ENCODE measurements around the gene PLEKHO2. TPM values are rescaled to one million over a fixed set of nuclear protein-coding genes. Genes with fewer than 3 reads are reported as not detected.

PLEKHO2 gene
- total and polyA plus RNA-seq, 2 of the 8 experiments (the other 6 are each of a cell fraction or from before 2014, with no cell fraction given), result 16.9 to 20.1 TPM

GRCh38 chr15:64878705-64879104, 37.0 kb downstream of the PLEKHO2 start:
- no peak overlapping the region for H4K5ac ChIP-seq (ENCODE audit: insufficient read length, low read depth, low read length)
- no peak overlapping the region for H3K4ac ChIP-seq (replicated peaks; ENCODE audit: insufficient read length, low read depth, low read length)
- H3K56ac ChIP-seq (replicated peaks; ENCODE audit: insufficient read length, low read depth, low read length), result no peak overlapping the region
- no peak overlapping the region for H3K4me3 ChIP-seq (ENCODE audit: extremely low read depth in 1 of 4, insufficient read depth in 2 of 4, low read depth in 3 of 4, low read length in 4 of 4)
- H3K14ac ChIP-seq (ENCODE audit: insufficient read length), result no peak overlapping the region
- DNase-seq (ENCODE audit: low read depth in 1 of 2, low spot score in 2 of 2), result no peak
- H3K4me2 ChIP-seq (ENCODE audit: insufficient read depth in 1 of 2, low read depth in 2 of 2, low read length in 2 of 2), result no peak overlapping the region
- H4K91ac ChIP-seq (replicated peaks; ENCODE audit: insufficient read length, low read length), result no peak overlapping the region
- no peaks in the 10 kb centered on the region for H3K36me3 ChIP-seq (ENCODE audit: control insufficient read depth in 2 of 4, insufficient read depth in 4 of 4, low read length in 3 of 4)
- no peak overlapping the region for H2AFZ ChIP-seq (ENCODE audit: low read length)
- H3K9ac ChIP-seq (replicated peaks in 1 of 4; ENCODE audit: extremely low read depth in 1 of 4, low read depth in 3 of 4, low read length in 3 of 4), result no peak overlapping the region
- H2BK12ac ChIP-seq (ENCODE audit: low read depth, low read length), result no peak overlapping the region
- no peak overlapping the region for H2BK120ac ChIP-seq (replicated peaks; ENCODE audit: low read depth, low read length)
- H3K18ac ChIP-seq (ENCODE audit: extremely low read depth, low read length), result no peak overlapping the region
- no peaks in the 10 kb centered on the region for H3K9me3 ChIP-seq (ENCODE audit: insufficient read depth in 2 of 2, low read depth in 1 of 2, low read length in 1 of 2)
- no peak overlapping the region for H3K27ac ChIP-seq (ENCODE audit: low read depth, low read length)
- no peak overlapping the region for H4K8ac ChIP-seq (ENCODE audit: extremely low read depth, insufficient read depth, low read length)
- H2AK5ac ChIP-seq (ENCODE audit: low read depth, low read length), result no peak overlapping the region
- H3K4me1 ChIP-seq (replicated peaks in 1 of 4; ENCODE audit: control insufficient read depth in 3 of 4, insufficient read depth in 4 of 4, low read length in 3 of 4), result peaks cover 6 to 17% (median 10%) of the 10 kb centered on the region in 4 experiments
- ChIA-PET CTCF (ENCODE audit: partially characterized antibody) (interaction anchor here (0.6 to 1.9 kb wide), 3 partner anchors 10 to 213 kb away, joined by 3 to 6 read pairs (median 4); no protein-coding TSS in a partner anchor), POLR2A (ENCODE audit: partially characterized antibody) (interaction anchor here (1.0 to 1.5 kb wide), 3 partner anchors 13 to 173 kb away, joined by 3 to 4 read pairs (median 3); no protein-coding TSS in a partner anchor)
- H3K79me2 ChIP-seq (ENCODE audit: control insufficient read depth in 1 of 2, insufficient read depth in 2 of 2, low read length in 2 of 2), result no peaks in the 10 kb centered on the region
- H4K20me1 ChIP-seq (replicated peaks in 1 of 2; ENCODE audit: control insufficient read depth in 1 of 2, insufficient read depth in 2 of 2, low read length in 2 of 2), result no peaks in the 10 kb centered on the region
- H2BK20ac ChIP-seq (ENCODE audit: low read length), result no peak overlapping the region
- no peak overlapping the region for H2BK5ac ChIP-seq (ENCODE audit: low read depth, low read length)
- FAIRE-seq, result no peak
- no peaks in the 10 kb centered on the region for H3K23me2 ChIP-seq (ENCODE audit: low read depth, low read length)
- no peak overlapping the region for H2BK15ac ChIP-seq (ENCODE audit: low read length)
- WGBS, 2 experiments (ENCODE audit: extremely low coverage in 1 of 2, insufficient coverage in 1 of 2, insufficient read length in 1 of 2, insufficient replicate concordance in 2 of 2, low coverage in 1 of 2, low lambda C conversion rate in 2 of 2, missing lambda C conversion rate in 1 of 2), result 79% methylated on average over 8 of the region's 8 CpGs; no CpG with 5 or more reads in 1 of the 2 experiments
- H3K27me3 ChIP-seq (replicated peaks in 1 of 4; ENCODE audit: control insufficient read depth in 3 of 4, extremely low read depth in 1 of 4, insufficient read depth in 3 of 4, low read length in 3 of 4), result no peaks in the 10 kb centered on the region
- no peak overlapping the region for H3K23ac ChIP-seq (ENCODE audit: insufficient read length)
- H3K79me1 ChIP-seq (ENCODE audit: low read depth, low read length), result no peaks in the 10 kb centered on the region
- TF ChIP-seq EZH2 (IDR thresholded peaks at IDR 0.05; ENCODE audit: low read depth, low read length, severe bottlenecking) (no peak), CHD2 (IDR thresholded peaks at IDR 0.05; ENCODE audit: low read length) (no peak), ASH2L (IDR thresholded peaks at IDR 0.05; ENCODE audit: low read length) (no peak), TBP (IDR thresholded peaks at IDR 0.05; ENCODE audit: low read depth, low read length) (no peak), BCL11A (IDR thresholded peaks at IDR 0.05; ENCODE audit: low read depth in 2 of 2, low read length in 2 of 2) (no peak), SRF (IDR thresholded peaks at IDR 0.05; ENCODE audit: low read depth, low read length) (no peak), YY1 (IDR thresholded peaks at IDR 0.05; ENCODE audit: low read depth, low read length) (no peak), RBBP5 (IDR thresholded peaks at IDR 0.05; ENCODE audit: borderline replicate concordance, low read depth, low read length) (no peak), POLR2AphosphoS5 (IDR thresholded peaks at IDR 0.05; ENCODE audit: low read depth, low read length) (no peak), CEBPB (IDR thresholded peaks at IDR 0.05; ENCODE audit: low read depth, low read length) (no peak)
- TF ChIP-seq, protein P1, sequence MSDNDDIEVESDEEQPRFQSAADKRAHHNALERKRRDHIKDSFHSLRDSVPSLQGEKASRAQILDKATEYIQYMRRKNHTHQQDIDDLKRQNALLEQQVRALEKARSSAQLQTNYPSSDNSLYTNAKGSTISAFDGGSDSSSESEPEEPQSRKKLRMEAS (IDR thresholded peaks at IDR 0.05), result no peak
- TF ChIP-seq, protein P2, sequence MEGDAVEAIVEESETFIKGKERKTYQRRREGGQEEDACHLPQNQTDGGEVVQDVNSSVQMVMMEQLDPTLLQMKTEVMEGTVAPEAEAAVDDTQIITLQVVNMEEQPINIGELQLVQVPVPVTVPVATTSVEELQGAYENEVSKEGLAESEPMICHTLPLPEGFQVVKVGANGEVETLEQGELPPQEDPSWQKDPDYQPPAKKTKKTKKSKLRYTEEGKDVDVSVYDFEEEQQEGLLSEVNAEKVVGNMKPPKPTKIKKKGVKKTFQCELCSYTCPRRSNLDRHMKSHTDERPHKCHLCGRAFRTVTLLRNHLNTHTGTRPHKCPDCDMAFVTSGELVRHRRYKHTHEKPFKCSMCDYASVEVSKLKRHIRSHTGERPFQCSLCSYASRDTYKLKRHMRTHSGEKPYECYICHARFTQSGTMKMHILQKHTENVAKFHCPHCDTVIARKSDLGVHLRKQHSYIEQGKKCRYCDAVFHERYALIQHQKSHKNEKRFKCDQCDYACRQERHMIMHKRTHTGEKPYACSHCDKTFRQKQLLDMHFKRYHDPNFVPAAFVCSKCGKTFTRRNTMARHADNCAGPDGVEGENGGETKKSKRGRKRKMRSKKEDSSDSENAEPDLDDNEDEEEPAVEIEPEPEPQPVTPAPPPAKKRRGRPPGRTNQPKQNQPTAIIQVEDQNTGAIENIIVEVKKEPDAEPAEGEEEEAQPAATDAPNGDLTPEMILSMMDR (IDR thresholded peaks at IDR 0.05; ENCODE audit: control extremely low read depth in 1 of 3, insufficient read depth in 1 of 3, low read depth in 1 of 3, low read length in 3 of 3), result no peak

Measured in H1 (cell line).